ENCODE results near the gene CLEC18B. TPM values are rescaled to one million over a fixed set of nuclear protein-coding genes. Genes with fewer than 3 reads are reported as not detected.

CLEC18B gene
- 0.03 to 0.23 TPM (median 0.20 TPM) in 5 replicates for total RNA-seq (2022; extraction: Qiagen RNA extraction)

GRCh38 chr16:74420612-74421481 is at the start of gene CLEC18B:
Gene CLEC18B, minus strand, starts transcription at chr16:74421478. Its CDS starts 208 bp downstream, at chr16:74421270.

Other genes starting within 250 kb of the CLEC18B start
- 127 to 196 TPM (median 140 TPM) in 5 replicates for gene PSMD7, start 124.7 kb downstream of the CLEC18B start, total RNA-seq (2022; extraction: Qiagen RNA extraction)
- gene NPIPB15, start 45.2 kb downstream of the CLEC18B start, total RNA-seq (2022; extraction: Qiagen RNA extraction): 0.20 to 0.24 TPM in 2 of 5 replicates, not detected in the others
- 42.0 to 55.6 TPM (median 50.0 TPM) in 5 replicates for gene GLG1, start 185.6 kb upstream of the CLEC18B start, total RNA-seq (2022; extraction: Qiagen RNA extraction)
- gene RFWD3, start 245.4 kb upstream of the CLEC18B start, total RNA-seq (2022; extraction: Qiagen RNA extraction): 31.2 to 37.9 TPM (median 33.1 TPM) in 5 replicates

Data from A549 treated with AZD2906 at 1 μM for 4 hours (cell line).